Subcutaneous abdominal adipose tissue (tissue), 5 donors: ENCODE data around the gene ERAL1.
A peak's percentile ranks its signal among the peaks of the same experiment; 100 is the strongest.
"Not testable (repeated sequence)": the region's sequence is repeated elsewhere in the genome, so short reads cannot be mapped to it uniquely, and the experiment has no call there.

Experiments used
- H3K27ac ChIP-seq: one replicate; pipeline ENCODE4 v1.7.0; 2013; ENCODE audit warnings: low read depth, mild to moderate bottlenecking, inconsistent platforms, low read length, moderate library complexity
- H3K27me3 ChIP-seq, 5 donors: one replicate each; pipeline ENCODE4 v1.7.0; 2013; ENCODE audit warnings: low read length in 5 of 5, inconsistent platforms in 1 of 5; ENCODE audit not compliant: control insufficient read depth in 5 of 5, insufficient read depth in 4 of 5
- H3K36me3 ChIP-seq, 5 donors: one replicate each; pipeline ENCODE4 v1.7.0; 2013; ENCODE audit warnings: low read length in 5 of 5; ENCODE audit not compliant: control insufficient read depth in 5 of 5, insufficient read depth in 5 of 5
- H3K4me1 ChIP-seq, 5 donors: one replicate each; pipeline ENCODE4 v1.7.0; 2013; ENCODE audit warnings: low read length in 5 of 5, mild to moderate bottlenecking in 3 of 5, moderate library complexity in 1 of 5; ENCODE audit not compliant: control insufficient read depth in 5 of 5, insufficient read depth in 5 of 5
- H3K4me3 ChIP-seq, 5 donors: one replicate each; pipeline ENCODE4 v1.7.0; 2013; ENCODE audit warnings: low read length in 5 of 5, low read depth in 1 of 5
- H3K9ac ChIP-seq, 5 donors: one replicate each; pipeline ENCODE4 v1.7.0; 2013; ENCODE audit warnings: low read length in 5 of 5, mild to moderate bottlenecking in 4 of 5, moderate library complexity in 3 of 5
- H3K9me3 ChIP-seq, 5 donors: one replicate each; pipeline ENCODE4 v1.7.0; 2013; ENCODE audit warnings: low read length in 5 of 5; ENCODE audit not compliant: control insufficient read depth in 5 of 5
- donor health status: healthy.
- donor health status: healthy.
- donor health status: healthy.
- donor health status: healthy.
- donor health status: healthy.

ERAL1 gene

GRCh38 chr17:28896884-28897768, 42.3 kb downstream of the ERAL1 start, which contains the start of gene FLOT2:
Gene FLOT2, minus strand, starts transcription at chr17:28897733. Its CDS starts 159 bp downstream, at chr17:28897574.
- peak within 1 kb of the TSS; percentile 92 for H3K27ac ChIP-seq
- peak within 1 kb of the TSS; percentile 74 to 90 (median 85) for H3K4me3 ChIP-seq
- peak within 1 kb of the TSS; percentile 79 to 97 (median 93) for H3K9ac ChIP-seq
- H3K27me3 ChIP-seq: no peaks in the 10 kb centered on the region
- H3K9me3 ChIP-seq: no peaks in the 10 kb centered on the region
- no peaks in the 10 kb centered on the region for H3K36me3 ChIP-seq
- peaks cover 7 to 54% (median 33%) of the 10 kb centered on the region in 5 donors for H3K4me1 ChIP-seq

GRCh38 chr17:28897769-28898526, 43.1 kb downstream of the ERAL1 start:
- peaks cover 7 to 54% (median 31%) of the 10 kb centered on the region in 5 donors for H3K4me1 ChIP-seq

GRCh38 chr17:28898527-28898955, 43.7 kb downstream of the ERAL1 start:
- Histone ChIP-seq H3K9ac (peak overlapping the region in 4 of 5 donors; percentile 36 to 97 (median 90)), H3K4me3 (peak overlapping the region in 1 of 5 donors; percentile 77), H3K36me3 (no peaks in the 10 kb centered on the region), H3K9me3 (no peaks in the 10 kb centered on the region), H3K4me1 (peaks cover 12 to 54% (median 36%) of the 10 kb centered on the region in 5 donors), H3K27ac (peak overlapping the region; percentile 92), H3K27me3 (no peaks in the 10 kb centered on the region)

More at GRCh38 chr17:28897769-28898526, 43.1 kb downstream of the ERAL1 start:
- no peaks in the 10 kb centered on the region for H3K27me3 ChIP-seq
- no peaks in the 10 kb centered on the region for H3K36me3 ChIP-seq
- H3K27ac ChIP-seq: peak overlapping the region; percentile 92
- peak overlapping the region; percentile 79 to 97 (median 93) for H3K9ac ChIP-seq
- no peaks in the 10 kb centered on the region for H3K9me3 ChIP-seq
- peak overlapping the region; percentile 74 to 90 (median 85) for H3K4me3 ChIP-seq

- Histone ChIP-seq H3K9me3 (no peaks in the 10 kb centered on the region), H3K27me3 (no peaks in the 10 kb centered on the region), H3K36me3 (no peaks in the 10 kb centered on the region), H3K4me1 (peaks cover 10 to 56% (median 36%) of the 10 kb centered on the region in 5 donors), H3K4me3 (no peak overlapping the region), H3K27ac (no peak overlapping the region), H3K9ac (peak overlapping the region in 1 of 5 donors; percentile 97)
Measured at GRCh38 chr17:28899212-28899815, 44.5 kb downstream of the ERAL1 start.

GRCh38 chr17:28900986-28901726, 46.3 kb downstream of the ERAL1 start:
- peaks cover 0 to 6% (median 5%) of the 10 kb centered on the region in 5 donors for H3K36me3 ChIP-seq
- no peaks in the 10 kb centered on the region for H3K9me3 ChIP-seq
- H3K4me1 ChIP-seq: peaks cover 7 to 51% (median 33%) of the 10 kb centered on the region in 5 donors
- no peak overlapping the region for H3K27ac ChIP-seq
- no peaks in the 10 kb centered on the region for H3K27me3 ChIP-seq
- H3K4me3 ChIP-seq: no peak overlapping the region
- no peak overlapping the region for H3K9ac ChIP-seq

- Histone ChIP-seq H3K4me3 (peak overlapping the region; percentile 63 to 77 (median 70)), H3K4me1 (peaks cover 6 to 41% (median 27%) of the 10 kb centered on the region in 5 donors), H3K27me3 (no peaks in the 10 kb centered on the region)
Measured at GRCh38 chr17:28901866-28902818, 47.3 kb downstream of the ERAL1 start.

GRCh38 chr17:28902819-28903545, 48.2 kb downstream of the ERAL1 start, which contains the start of gene DHRS13:
Gene DHRS13, minus strand, starts transcription at chr17:28903079. Its CDS starts 135 bp downstream, at chr17:28902944.
- Histone ChIP-seq H3K9me3 (no peaks in the 10 kb centered on the region), H3K27me3 (no peaks in the 10 kb centered on the region), H3K36me3 (peaks cover 3 to 24% (median 23%) of the 10 kb centered on the region in 5 donors), H3K4me3 (peak within 1 kb of the TSS; percentile 69 to 77 (median 76)), H3K27ac (no peak within 1 kb of the TSS), H3K9ac (peak within 1 kb of the TSS in 4 of 5 donors; percentile 66 to 74 (median 68)), H3K4me1 (peaks cover 6 to 36% (median 23%) of the 10 kb centered on the region in 5 donors)

More at GRCh38 chr17:28901866-28902818, 47.3 kb downstream of the ERAL1 start:
- H3K27ac ChIP-seq: no peak overlapping the region
- H3K9me3 ChIP-seq: no peaks in the 10 kb centered on the region
- H3K36me3 ChIP-seq: peaks cover 0 to 16% (median 14%) of the 10 kb centered on the region in 5 donors
- H3K9ac ChIP-seq: peak overlapping the region in 4 of 5 donors; percentile 66 to 74 (median 68)

GRCh38 chr17:28903546-28903841, 48.7 kb downstream of the ERAL1 start:
- H3K9me3 ChIP-seq, H3K27ac ChIP-seq, H3K27me3 ChIP-seq: not testable (repeated sequence)
- H3K9ac ChIP-seq: peak overlapping the region in 1 of 5 donors; percentile 39
- peaks cover 4 to 29% (median 28%) of the 10 kb centered on the region in 5 donors for H3K36me3 ChIP-seq
- H3K4me3 ChIP-seq: peak overlapping the region in 3 of 5 donors; percentile 69 to 77 (median 76)
- H3K4me1 ChIP-seq: peaks cover 6 to 36% (median 18%) of the 10 kb centered on the region in 5 donors
